Keratinocyte (primary cell): ENCODE data around the gene DUT. TPM values are rescaled to one million over a fixed set of nuclear protein-coding genes. Genes with fewer than 3 reads are reported as not detected.

ENCODE experiments used
- DNase-seq: peaks from one replicate; pipeline ENCODE4 v3.0.0-alpha.2; 2011; ENCODE audit warnings: low read depth, missing footprints, low spot score
- FAIRE-seq: peaks from 2 replicates; lab custom pipeline; 2011; peaks lifted over from hg19 to GRCh38; lab: Jason Lieb, UNC
- H2AFZ ChIP-seq: 2 replicates; pipeline ENCODE4 v1.6.0; 2012; ENCODE audit warnings: low read length, control low read depth, inconsistent platforms; ENCODE audit not compliant: control insufficient read depth
- H3K27ac ChIP-seq: 2 replicates; pipeline ENCODE4 v1.5.1; 2011; ENCODE audit warnings: low read length; ENCODE audit not compliant: control insufficient read depth, insufficient read depth
- H3K27me3 ChIP-seq: 3 replicates; pipeline ENCODE4 v1.6.0; 2011; ENCODE audit warnings: low read length; ENCODE audit not compliant: control insufficient read depth, insufficient read depth; ENCODE audit errors: extremely low read depth
- H3K36me3 ChIP-seq, 2 experiments: 2 replicates in 1 of 2; 3 replicates in 1 of 2; pipeline ENCODE4 v1.5.1; 2011; ENCODE audit warnings: low read length in 2 of 2, mild to moderate bottlenecking in 1 of 2; ENCODE audit not compliant: control insufficient read depth in 2 of 2, insufficient read depth in 2 of 2; ENCODE audit errors: extremely low read depth in 1 of 2
- H3K4me1 ChIP-seq: 3 replicates; pipeline ENCODE4 v1.5.1; 2011; ENCODE audit warnings: low read length; ENCODE audit not compliant: control insufficient read depth, insufficient read depth; ENCODE audit errors: extremely low read depth
- H3K4me2 ChIP-seq: 3 replicates; pipeline ENCODE4 v1.6.0; 2011; ENCODE audit warnings: low read depth, low read length; ENCODE audit not compliant: control insufficient read depth, insufficient read depth; ENCODE audit errors: extremely low read depth
- H3K4me3 ChIP-seq, 3 experiments: fragments of 200-600 bp in 1 of 3; sonication (generic) in 1 of 3; 2 replicates in 2 of 3; 3 replicates in 1 of 3; pipeline ENCODE4 v1.5.1; 2011 to 2016; ENCODE audit warnings: low read length in 3 of 3, mild to moderate bottlenecking in 3 of 3, control low read depth in 2 of 3, inconsistent platforms in 1 of 3, low read depth in 1 of 3, mixed read lengths in 1 of 3, mixed run types in 1 of 3, moderate library complexity in 1 of 3; ENCODE audit not compliant: control insufficient read depth in 2 of 3, insufficient read depth in 2 of 3; ENCODE audit errors: extremely low read depth in 1 of 3
- H3K79me2 ChIP-seq: 2 replicates; pipeline ENCODE4 v1.6.0; 2012; ENCODE audit warnings: low read length; ENCODE audit not compliant: control insufficient read depth, insufficient read depth
- H3K9ac ChIP-seq: 3 replicates; pipeline ENCODE4 v1.6.0; 2011; ENCODE audit warnings: low read length; ENCODE audit not compliant: control insufficient read depth, insufficient read depth; ENCODE audit errors: extremely low read depth
- H3K9me1 ChIP-seq: 3 replicates; pipeline ENCODE4 v1.6.0; 2011; ENCODE audit warnings: low read length; ENCODE audit not compliant: control insufficient read depth, insufficient read depth; ENCODE audit errors: extremely low read depth
- H3K9me3 ChIP-seq: 2 replicates; pipeline ENCODE4 v1.5.1; 2012; ENCODE audit warnings: low read depth, low read length; ENCODE audit not compliant: control insufficient read depth
- H4K20me1 ChIP-seq: 3 replicates; pipeline ENCODE4 v1.6.0; 2011; ENCODE audit warnings: low read length; ENCODE audit not compliant: control insufficient read depth, insufficient read depth; ENCODE audit errors: extremely low read depth
- CTCF ChIP-seq, 3 experiments: IDR thresholded peaks in 1 of 3; conservative IDR thresholded peaks in 1 of 3; optimal IDR thresholded peaks in 1 of 3; 2 replicates in 2 of 3; 3 replicates in 1 of 3; pipeline versions ENCODE3 to v1.5.1; 2011; ENCODE audit warnings: low read length in 3 of 3, mild to moderate bottlenecking in 3 of 3, moderate library complexity in 2 of 3, control low read depth in 1 of 3, inconsistent platforms in 1 of 3; ENCODE audit not compliant: insufficient read depth in 2 of 3; ENCODE audit errors: extremely low read depth in 1 of 3
- EZH2 ChIP-seq: IDR thresholded peaks from one replicate; pipeline ENCODE4 v1.6.1; 2012; ENCODE audit warnings: inconsistent platforms, mild to moderate bottlenecking, low read length, moderate library complexity
- dilution Hi-C: fragments of 300-500 bp; cut with MboI; formaldehyde crosslinking; loops from one replicate; pipeline ENCODE4 v1.7.0; 2020; ENCODE audit warnings: low sequenced_read_pairs; ENCODE audit not compliant: extremely low pct_ligation_motif_present
- polyA plus RNA-seq, 5 experiments: library from polyadenylated mRNA; depleted of rRNA in 3 of 5; stranded (reverse) in 3 of 5; stranded (forward) in 1 of 5; unstranded in 1 of 5; fragments of >200 nt; gene quantifications; 1 replicate in 1 of 5; 2 replicates in 3 of 5; 3 replicates in 1 of 5; pipeline versions ENCODE4 v1.2.1 to v1.2.3, GENCODE V29; 2011 to 2012; ENCODE audit warnings: missing spikeins in 2 of 5, low read depth in 1 of 5, low replicate concordance in 1 of 5

The DUT gene
- polyA plus RNA-seq, 1 donor (not counting 4 experiments of a cell fraction or from before 2014, with no cell fraction given), result 79.8 TPM

DNA sequence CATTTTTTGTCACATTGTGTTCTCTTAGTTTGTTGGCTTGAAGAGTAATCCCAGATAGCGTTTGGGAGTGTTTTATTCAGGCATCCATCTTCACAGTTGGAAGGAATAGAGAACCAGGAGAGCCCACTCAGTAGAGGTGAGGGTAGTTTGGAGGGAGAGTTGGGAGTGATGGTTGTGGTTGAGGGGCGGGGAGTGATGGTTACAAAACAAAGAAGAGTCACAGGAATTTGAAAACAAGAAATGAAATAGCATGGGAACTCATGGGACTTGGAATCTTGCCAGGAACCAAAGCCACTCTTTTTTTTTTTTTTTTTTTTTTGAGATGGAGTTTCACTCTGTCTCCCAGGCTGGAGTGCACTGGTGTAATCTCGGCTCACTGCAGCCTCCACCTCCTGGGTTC lies 36.3 kb downstream of the DUT start:
- dilution Hi-C loops, result no loop called here
- H3K4me3 ChIP-seq, result no peak overlapping the region
- H3K79me2 ChIP-seq, result no peaks in the 10 kb centered on the region
- no peaks in the 10 kb centered on the region for H3K27me3 ChIP-seq
- H3K4me1 ChIP-seq, result no peaks in the 10 kb centered on the region
- no peaks in the 10 kb centered on the region for H3K9me3 ChIP-seq
- TF ChIP-seq CTCF (optimal IDR thresholded peaks at IDR 0.05 in 1 of 3, IDR thresholded peaks at IDR 0.05 in 1 of 3, conservative IDR thresholded peaks at IDR 0.05 in 1 of 3; ENCODE audit: extremely low read depth in 1 of 3, insufficient read depth in 2 of 3, low read length in 3 of 3), result no peak
- no peak overlapping the region for H3K4me2 ChIP-seq
- no peaks in the 10 kb centered on the region for H4K20me1 ChIP-seq
- no peak overlapping the region for H3K27ac ChIP-seq
- no peak for FAIRE-seq
- no peaks in the 10 kb centered on the region for H3K9me1 ChIP-seq
- no peaks in the 10 kb centered on the region for H3K36me3 ChIP-seq
- H3K9ac ChIP-seq, result no peak overlapping the region
- no peak overlapping the region for H2AFZ ChIP-seq
- DNase-seq, result no peak

GRCh38 chr15:48370460-48370859 lies 39.2 kb downstream of the DUT start:
- DNase-seq (no peak), FAIRE-seq (no peak)
- dilution Hi-C loops, result no loop called here
- no peak overlapping the region for H3K9ac ChIP-seq
- H3K79me2 ChIP-seq, result no peaks in the 10 kb centered on the region
- H3K27ac ChIP-seq, result no peak overlapping the region
- H3K36me3 ChIP-seq, result no peaks in the 10 kb centered on the region
- TF ChIP-seq EZH2, result no peak
- no peak overlapping the region for H3K4me3 ChIP-seq
- no peaks in the 10 kb centered on the region for H3K9me1 ChIP-seq
- no peak overlapping the region for H3K4me2 ChIP-seq
- H3K9me3 ChIP-seq, result no peaks in the 10 kb centered on the region
- peaks cover 10% of the 10 kb centered on the region for H3K4me1 ChIP-seq
- H2AFZ ChIP-seq, result no peak overlapping the region
- no peaks in the 10 kb centered on the region for H3K27me3 ChIP-seq
- H4K20me1 ChIP-seq, result no peaks in the 10 kb centered on the region

DNA sequence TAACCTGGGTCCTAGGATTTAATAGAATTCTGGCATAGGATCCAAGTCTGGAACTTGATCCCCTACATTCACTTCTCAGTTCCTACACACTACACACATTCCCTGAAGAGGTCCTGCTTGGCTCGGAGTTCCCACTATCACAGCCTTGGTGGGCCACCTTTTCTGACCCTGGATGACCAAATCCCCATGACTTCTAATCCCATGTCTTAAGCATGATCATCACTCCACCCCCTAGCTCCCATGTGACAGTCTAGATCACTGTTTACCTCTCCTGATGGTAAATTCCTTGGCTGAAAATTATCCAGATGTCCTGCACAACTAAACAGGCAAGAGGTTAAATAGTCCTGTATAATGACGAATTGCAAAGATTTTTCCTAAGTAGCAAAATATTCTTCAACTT lies 40.3 kb downstream of the DUT start:
- no peak overlapping the region for H3K9ac ChIP-seq
- no peaks in the 10 kb centered on the region for H4K20me1 ChIP-seq
- no peaks in the 10 kb centered on the region for H3K79me2 ChIP-seq
- H3K9me1 ChIP-seq, result no peaks in the 10 kb centered on the region
- dilution Hi-C loops, result no loop called here
- H3K27me3 ChIP-seq, result no peaks in the 10 kb centered on the region
- TF ChIP-seq CTCF (optimal IDR thresholded peaks at IDR 0.05 in 1 of 3, IDR thresholded peaks at IDR 0.05 in 1 of 3, conservative IDR thresholded peaks at IDR 0.05 in 1 of 3; ENCODE audit: extremely low read depth in 1 of 3, insufficient read depth in 2 of 3, low read length in 3 of 3) (no peak), EZH2 (no peak)
- no peak overlapping the region for H3K4me3 ChIP-seq
- peaks cover 10% of the 10 kb centered on the region for H3K4me1 ChIP-seq
- FAIRE-seq (no peak), DNase-seq (no peak)
- no peaks in the 10 kb centered on the region for H3K36me3 ChIP-seq
- H3K27ac ChIP-seq, result no peak overlapping the region
- H3K9me3 ChIP-seq, result no peaks in the 10 kb centered on the region
- H3K4me2 ChIP-seq, result no peak overlapping the region
- no peak overlapping the region for H2AFZ ChIP-seq
